Activated naive CD4-positive, alpha-beta T cell (primary cell): ENCODE measurements around the gene BMI1.
"Not testable (repeated sequence)": the region's sequence is repeated elsewhere in the genome, so short reads cannot be mapped to it uniquely, and the experiment has no call there.

Source experiments
- DNase-seq, 4 experiments: peaks; one replicate each; lab custom pipeline; 2025; lab: John Stamatoyannopoulos, UW

BMI1 gene

GRCh38 chr10:22339761-22340328 is 18.9 kb downstream of the BMI1 start:
- no peak for DNase-seq

- peak in 1 of 4 experiments; percentile 33 for DNase-seq
Observed at GRCh38 chr10:22340329-22341189, 19.7 kb downstream of the BMI1 start.

DNA sequence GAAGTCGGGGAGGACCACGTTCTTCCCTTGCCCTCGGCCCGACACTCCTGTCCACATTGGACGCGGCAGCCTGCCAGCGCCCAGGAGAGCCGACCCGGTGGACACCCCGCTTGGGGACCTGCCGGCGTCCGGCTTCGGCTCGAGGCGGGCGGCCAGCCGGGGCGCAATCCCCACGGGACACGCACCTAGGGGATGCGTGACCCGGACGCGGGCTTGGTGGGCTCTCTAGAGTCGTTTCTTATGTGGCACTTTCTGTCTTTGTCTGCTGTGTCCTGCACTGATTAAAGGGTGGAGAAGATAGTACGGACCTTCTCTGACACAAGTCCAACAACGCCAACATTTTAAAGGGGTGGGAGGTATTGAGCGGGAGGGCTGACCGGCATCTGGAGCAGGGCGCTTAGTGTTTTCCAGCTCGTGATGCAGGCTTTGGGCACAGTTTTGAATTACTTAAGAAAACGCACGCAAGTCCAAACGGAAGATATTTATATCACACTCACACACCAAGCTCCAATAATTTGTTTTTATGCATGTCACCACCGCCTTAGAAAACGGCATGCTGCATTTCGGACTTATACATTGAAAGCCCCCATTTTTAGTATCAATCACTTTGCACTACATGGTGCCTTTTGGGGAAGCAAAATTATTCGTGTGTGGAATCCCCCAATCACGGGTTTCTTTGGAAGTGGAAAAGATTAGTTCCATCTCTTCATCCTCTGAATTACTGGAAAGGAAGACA is 20.5 kb downstream of the BMI1 start:
- DNase-seq = no peak

- DNase-seq = no peak
Observed at GRCh38 chr10:22341926-22342196, 21.0 kb downstream of the BMI1 start.

DNA sequence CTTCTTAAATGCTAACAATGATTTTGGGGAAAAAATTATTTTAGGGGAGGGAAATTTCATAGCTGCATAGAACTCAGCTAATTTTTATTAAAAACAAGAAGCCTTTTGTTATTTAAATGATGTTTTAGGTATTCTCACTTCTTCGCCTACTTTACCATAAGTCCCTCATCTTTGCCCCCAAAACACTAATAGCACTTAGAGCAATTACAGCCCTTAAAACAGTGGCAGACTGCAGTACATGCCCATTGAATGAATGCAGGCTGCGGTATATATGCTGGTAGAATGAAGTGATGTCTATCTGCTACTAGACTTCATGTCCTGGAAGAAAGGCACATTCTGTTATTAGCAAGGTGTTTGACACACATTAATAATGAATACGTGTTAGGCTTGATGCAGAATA is 21.5 kb downstream of the BMI1 start:
- DNase-seq = no peak

GRCh38 chr10:22343731-22344130 is 22.8 kb downstream of the BMI1 start:
- DNase-seq = no peak

DNA sequence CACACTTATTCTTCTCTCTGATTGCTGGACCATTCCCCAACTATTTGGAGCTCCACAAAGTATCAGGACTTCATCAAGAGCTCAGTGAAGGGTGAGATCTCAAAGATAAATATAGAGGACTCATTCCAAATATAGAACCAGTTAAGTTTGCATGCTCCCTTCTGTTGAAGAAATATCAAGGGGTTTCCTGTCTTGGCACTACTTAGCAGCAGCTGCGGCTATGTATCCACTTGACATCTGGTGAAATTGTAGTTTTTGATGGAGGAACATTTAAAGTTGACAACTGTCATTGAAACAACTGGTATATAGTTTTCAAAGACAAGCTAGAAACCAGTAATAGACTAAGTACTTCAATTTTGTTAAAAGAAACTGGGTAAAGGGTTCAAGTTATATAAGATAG is 23.4 kb downstream of the BMI1 start:
- DNase-seq = no peak

- DNase-seq = no peak
Observed at GRCh38 chr10:22344781-22345300, 23.9 kb downstream of the BMI1 start.

DNA sequence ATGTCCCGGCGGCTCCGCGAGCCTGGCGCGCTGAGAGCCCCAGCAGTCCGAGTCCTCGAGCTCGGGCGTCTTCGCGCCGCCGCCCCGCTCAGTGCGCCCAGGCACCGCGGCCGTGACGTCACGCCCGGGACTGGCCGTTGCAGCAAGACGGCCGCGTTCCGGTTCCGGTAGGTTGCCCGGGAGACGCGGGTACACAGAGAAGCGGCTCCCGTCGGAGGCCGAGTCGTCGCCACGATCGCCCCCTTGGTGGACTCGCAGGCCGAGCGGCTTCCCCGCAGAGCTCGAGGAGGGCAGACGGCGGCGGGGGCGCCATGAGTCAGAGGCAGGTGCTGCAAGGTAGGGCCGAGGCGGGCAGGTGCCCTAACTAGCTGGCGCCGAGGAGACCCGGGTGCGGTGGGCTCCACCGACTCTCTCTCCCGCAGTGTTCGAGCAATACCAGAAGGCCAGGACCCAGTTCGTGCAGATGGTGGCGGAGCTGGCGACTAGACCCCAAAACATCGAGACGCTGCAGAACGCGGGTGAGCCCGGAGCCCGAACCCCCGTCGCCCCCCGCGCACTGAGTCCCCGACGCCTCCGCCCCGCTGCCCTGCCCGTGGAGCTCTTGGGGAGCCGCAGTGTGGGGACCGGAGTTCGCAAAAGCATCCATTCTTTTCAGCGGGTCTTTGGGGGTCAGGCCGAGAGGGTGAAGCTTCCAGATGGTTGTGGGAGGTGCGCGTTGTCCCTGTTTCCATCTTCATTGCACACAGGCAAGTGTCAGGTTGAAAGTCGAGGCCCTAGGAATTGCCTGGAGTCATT is 24.6 kb downstream of the BMI1 start, which contains the start of gene SPAG6:
Gene SPAG6, plus strand, starts transcription at position 196 of the 795 bp plus-strand sequence. Its CDS starts 116 bp downstream, at position 312.
- no peak for DNase-seq

DNA sequence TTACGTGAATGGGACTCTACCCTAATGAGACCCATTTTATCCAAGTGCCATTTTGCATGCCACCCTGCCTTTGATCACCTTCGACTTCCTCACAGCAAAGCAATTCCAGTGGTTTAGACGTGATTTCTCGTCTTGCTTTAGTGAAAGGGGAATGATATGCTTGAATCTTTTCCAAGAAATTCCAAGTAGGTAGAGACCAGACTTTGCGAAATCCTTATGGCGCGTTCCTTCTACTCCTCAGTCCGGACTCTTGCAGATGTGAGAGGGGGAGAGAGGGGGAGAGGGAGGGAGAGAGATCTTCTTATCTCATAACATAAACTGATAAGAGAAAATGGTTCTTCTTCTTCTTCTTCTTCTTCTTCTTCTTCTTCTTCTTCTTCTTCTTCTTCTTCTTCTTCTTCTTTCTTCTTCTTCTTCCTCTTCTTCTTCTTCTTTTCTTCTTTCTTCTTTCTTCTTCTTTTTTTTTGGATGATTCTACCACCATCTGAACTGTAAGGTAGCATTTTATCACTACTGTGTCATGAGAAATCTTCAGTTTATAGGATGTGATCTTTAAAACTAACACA is 25.3 kb downstream of the BMI1 start:
- no peak for DNase-seq

GRCh38 chr10:22349755-22350154 is 28.9 kb downstream of the BMI1 start:
- DNase-seq = no peak

- no peak for DNase-seq
Observed at GRCh38 chr10:22351131-22351703, 30.3 kb downstream of the BMI1 start.

GRCh38 chr10:22356324-22356873 is 35.5 kb downstream of the BMI1 start:
- DNase-seq = no peak

GRCh38 chr10:22357770-22358169 is 36.9 kb downstream of the BMI1 start:
- DNase-seq = not testable (repeated sequence)

DNA sequence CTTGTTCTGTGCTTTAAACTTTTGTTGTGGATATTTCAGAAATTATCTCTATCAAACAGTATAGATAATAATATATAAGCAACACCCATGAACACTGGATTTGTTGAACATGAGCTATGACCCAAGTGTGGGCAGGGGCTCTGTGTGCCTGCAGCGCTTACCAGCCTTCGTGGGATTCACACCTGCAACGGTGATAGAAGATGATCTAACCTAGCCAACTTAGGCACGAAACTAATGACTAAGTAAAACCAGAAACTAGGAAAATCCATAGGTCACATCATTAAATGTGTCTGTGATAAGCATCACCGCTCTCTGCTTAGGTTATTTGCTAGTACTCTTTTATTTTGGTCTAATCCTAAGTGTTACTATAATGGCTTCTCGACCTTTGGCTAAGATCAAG is 42.4 kb downstream of the BMI1 start:
- no peak for DNase-seq

DNA sequence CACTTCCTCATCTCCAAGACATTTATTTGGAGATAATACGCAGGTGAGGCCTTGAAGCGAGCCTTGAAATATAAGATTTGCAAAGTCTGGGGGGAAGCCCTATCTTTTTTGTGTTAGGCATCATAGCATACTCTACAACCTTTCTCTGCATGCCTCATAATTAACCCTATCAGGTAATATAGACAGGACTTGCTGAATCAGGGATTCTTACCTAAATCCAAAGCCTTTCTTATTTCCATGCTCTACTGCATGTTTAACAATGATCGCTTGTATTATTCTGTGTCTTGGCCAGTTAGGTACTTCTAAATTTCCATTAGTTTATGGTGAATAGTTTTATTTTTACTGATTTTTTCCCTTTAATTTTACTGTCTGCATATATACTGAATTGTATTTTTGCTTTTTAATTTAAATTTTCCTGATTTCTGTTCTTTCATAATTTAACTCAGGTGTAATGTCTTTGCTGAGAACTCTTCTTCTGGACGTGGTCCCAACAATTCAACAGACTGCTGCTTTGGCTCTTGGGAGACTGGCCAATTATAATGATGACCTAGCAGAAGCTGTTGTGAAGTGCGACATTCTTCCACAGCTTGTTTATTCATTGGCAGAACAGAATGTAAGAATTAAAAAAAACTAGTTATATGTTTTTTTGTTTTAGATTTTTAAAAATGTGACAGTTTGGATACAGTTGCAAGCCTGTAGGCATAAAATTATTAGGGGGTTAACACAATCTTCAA is 43.7 kb downstream of the BMI1 start:
- no peak for DNase-seq

GRCh38 chr10:22365233-22365632 is 44.3 kb downstream of the BMI1 start:
- DNase-seq = no peak

- DNase-seq = no peak
Observed at GRCh38 chr10:22365644-22366434, 44.9 kb downstream of the BMI1 start.

GRCh38 chr10:22366435-22366703 is 45.5 kb downstream of the BMI1 start:
- no peak for DNase-seq

- no peak for DNase-seq
Observed at GRCh38 chr10:22366771-22367170, 45.9 kb downstream of the BMI1 start.
